GM18519 (cell line): ENCODE results near the gene LRRC15.

Experiments
- ATAC-seq: cut with Tn5 transposase; IDR thresholded peaks from one replicate; pipeline ENCODE4 v1.9.1; 2021; ENCODE audit warnings: mild to moderate bottlenecking, moderate library complexity; ENCODE audit not compliant: unreplicated experiment, low FRiP score

The LRRC15 gene

GRCh38 chr3:194386648-194387047 is 17.1 kb upstream of the LRRC15 start:
- no peak for ATAC-seq

GRCh38 chr3:194386066-194386465 is 16.5 kb upstream of the LRRC15 start:
- ATAC-seq, result no peak

GRCh38 chr3:194384569-194385001 is 15.0 kb upstream of the LRRC15 start:
- no peak for ATAC-seq

GRCh38 chr3:194384156-194384555 is 14.6 kb upstream of the LRRC15 start:
- no peak for ATAC-seq

GRCh38 chr3:194383276-194383940 is 13.9 kb upstream of the LRRC15 start:
- ATAC-seq, result no peak

GRCh38 chr3:194382892-194383223 is 13.3 kb upstream of the LRRC15 start:
- ATAC-seq, result no peak

- ATAC-seq, result no peak
Measured at GRCh38 chr3:194382196-194382891, 12.8 kb upstream of the LRRC15 start.

GRCh38 chr3:194381460-194381875 is 11.9 kb upstream of the LRRC15 start:
- ATAC-seq, result no peak

- ATAC-seq, result no peak
Measured at GRCh38 chr3:194380326-194380725, 10.8 kb upstream of the LRRC15 start.

- ATAC-seq, result no peak
Measured at GRCh38 chr3:194379651-194380050, 10.1 kb upstream of the LRRC15 start.

- ATAC-seq, result no peak
Measured at GRCh38 chr3:194379231-194379630, 9.7 kb upstream of the LRRC15 start.

GRCh38 chr3:194377708-194378107 is 8.2 kb upstream of the LRRC15 start:
- no peak for ATAC-seq

GRCh38 chr3:194376241-194376560 is 6.7 kb upstream of the LRRC15 start:
- no peak for ATAC-seq

- ATAC-seq, result no peak
Measured at GRCh38 chr3:194375473-194376240, 6.1 kb upstream of the LRRC15 start.

GRCh38 chr3:194374935-194375334 is 5.4 kb upstream of the LRRC15 start:
- no peak for ATAC-seq

- no peak for ATAC-seq
Measured at GRCh38 chr3:194373899-194374298, 4.4 kb upstream of the LRRC15 start.

- no peak for ATAC-seq
Measured at GRCh38 chr3:194373028-194373427, 3.5 kb upstream of the LRRC15 start.

GRCh38 chr3:194370753-194371152 is 1.2 kb upstream of the LRRC15 start:
- no peak for ATAC-seq

GRCh38 chr3:194368918-194369317 is 625 bp downstream of the LRRC15 start:
- no peak for ATAC-seq

- ATAC-seq, result no peak
Measured at GRCh38 chr3:194367992-194368841, 1.3 kb downstream of the LRRC15 start.

- no peak for ATAC-seq
Measured at GRCh38 chr3:194365978-194366490, 3.5 kb downstream of the LRRC15 start.
